Epithelial cell of alveolus of lung (primary cell): ENCODE results near the gene IRF7. TPM values are rescaled to one million over a fixed set of nuclear protein-coding genes. Genes with fewer than 3 reads are reported as not detected.

ENCODE experiments used
- total RNA-seq: library from RNA; depleted of rRNA; stranded (reverse); fragments of >200 nt; gene quantifications from 2 replicates; pipeline ENCODE4 v1.2.1, GENCODE V29; 2015

Gene IRF7
- 13.3 and 28.1 TPM in 2 replicates for total RNA-seq

GRCh38 chr11:615504-616319, at the start of gene IRF7:
TSS of gene IRF7 (minus strand) at chr11:615950. CDS start at chr11:615364, 586 bp downstream.

GRCh38 chr11:636511-637332, 21.0 kb upstream of the IRF7 start, which contains the start of gene DRD4:
TSS of gene DRD4 (plus strand) at chr11:637269. CDS start at chr11:637305, 36 bp downstream.

GRCh38 chr11:626475-627307, 10.9 kb upstream of the IRF7 start, which contains the start of gene SCT:
TSS of gene SCT (minus strand) at chr11:627181. CDS start at chr11:627143, 38 bp downstream.

GRCh38 chr11:624705-625635, 9.2 kb upstream of the IRF7 start, which contains the start of gene CDHR5:
TSS of gene CDHR5 (minus strand) at chr11:624955. CDS start at chr11:624902, 53 bp downstream.

GRCh38 chr11:575996-576768, 39.6 kb downstream of the IRF7 start, which contains the start of gene PHRF1:
TSS of gene PHRF1 (plus strand) at chr11:576470. CDS start at chr11:581513, 5,043 bp downstream.

Other genes with a start within 250 kb of the IRF7 start
- gene B4GALNT4, start 246.5 kb downstream of the IRF7 start, total RNA-seq = 14.4 and 50.0 TPM in 2 replicates
- 1.7 and 5.2 TPM in 2 replicates for gene PKP3, start 221.7 kb downstream of the IRF7 start, total RNA-seq
- 22.4 and 41.8 TPM in 2 replicates for gene SIGIRR, start 201.0 kb downstream of the IRF7 start, total RNA-seq
- 0.39 TPM in 1 of 2 replicates, not detected in the other for gene ANO9, start 173.9 kb downstream of the IRF7 start, total RNA-seq
- gene PTDSS2, start 165.7 kb downstream of the IRF7 start, total RNA-seq = 38.4 and 60.8 TPM in 2 replicates
- gene RNH1, start 108.7 kb downstream of the IRF7 start, total RNA-seq = 211 and 362 TPM in 2 replicates
- gene HRAS, start 80.4 kb downstream of the IRF7 start, total RNA-seq = 52.8 and 80.4 TPM in 2 replicates
- gene LRRC56, start 78.4 kb downstream of the IRF7 start, total RNA-seq = 0.26 and 2.6 TPM in 2 replicates
- gene LMNTD2, start 55.2 kb downstream of the IRF7 start, total RNA-seq = 0.39 and 1.2 TPM in 2 replicates
- gene RASSF7, start 55.0 kb downstream of the IRF7 start, total RNA-seq = 6.8 and 8.1 TPM in 2 replicates
- gene PHRF1, start 39.5 kb downstream of the IRF7 start, total RNA-seq = 17.1 and 30.9 TPM in 2 replicates
- gene CDHR5, start 9.0 kb upstream of the IRF7 start, total RNA-seq = 0.26 TPM in 1 of 2 replicates, not detected in the other
- not detected in 2 replicates for gene SCT, start 11.2 kb upstream of the IRF7 start, total RNA-seq
- not detected in 2 replicates for gene DRD4, start 21.3 kb upstream of the IRF7 start, total RNA-seq
- 21.5 and 33.3 TPM in 2 replicates for gene DEAF1, start 79.3 kb upstream of the IRF7 start, total RNA-seq
- 12.5 and 63.3 TPM in 2 replicates for gene TMEM80, start 79.9 kb upstream of the IRF7 start, total RNA-seq
- 17.9 and 20.8 TPM in 2 replicates for gene EPS8L2, start 90.3 kb upstream of the IRF7 start, total RNA-seq
- gene TALDO1, start 131.5 kb upstream of the IRF7 start, total RNA-seq = 172 and 222 TPM in 2 replicates
- 15.1 and 24.4 TPM in 2 replicates for gene GATD1, start 161.5 kb upstream of the IRF7 start, total RNA-seq
- 2.2 and 3.8 TPM in 2 replicates for gene CEND1, start 174.1 kb upstream of the IRF7 start, total RNA-seq
- 9.7 and 14.5 TPM in 2 replicates for gene SLC25A22, start 182.3 kb upstream of the IRF7 start, total RNA-seq
- 13.7 and 27.5 TPM in 2 replicates for gene PIDD1, start 189.3 kb upstream of the IRF7 start, total RNA-seq
- 326 and 769 TPM in 2 replicates for gene RPLP2, start 194.0 kb upstream of the IRF7 start, total RNA-seq
- 16.7 and 39.5 TPM in 2 replicates for gene PNPLA2, start 203.0 kb upstream of the IRF7 start, total RNA-seq
- 1.2 and 1.8 TPM in 2 replicates for gene CRACR2B, start 212.0 kb upstream of the IRF7 start, total RNA-seq
- 224 and 544 TPM in 2 replicates for gene CD151, start 217.0 kb upstream of the IRF7 start, total RNA-seq
- gene POLR2L, start 226.6 kb upstream of the IRF7 start, total RNA-seq = 72.8 and 124 TPM in 2 replicates
- gene TSPAN4, start 226.9 kb upstream of the IRF7 start, total RNA-seq = 170 and 176 TPM in 2 replicates